GM21529 (cell line): ENCODE data around the gene SLC35E2B.
"Not testable (repeated sequence)": the region's sequence is repeated elsewhere in the genome, so short reads cannot be mapped to it uniquely, and the experiment has no call there.

Experiments
- ATAC-seq: cut with Tn5 transposase; IDR thresholded peaks from one replicate; pipeline ENCODE4 v1.9.1; 2021; ENCODE audit not compliant: unreplicated experiment

Gene SLC35E2B

DNA sequence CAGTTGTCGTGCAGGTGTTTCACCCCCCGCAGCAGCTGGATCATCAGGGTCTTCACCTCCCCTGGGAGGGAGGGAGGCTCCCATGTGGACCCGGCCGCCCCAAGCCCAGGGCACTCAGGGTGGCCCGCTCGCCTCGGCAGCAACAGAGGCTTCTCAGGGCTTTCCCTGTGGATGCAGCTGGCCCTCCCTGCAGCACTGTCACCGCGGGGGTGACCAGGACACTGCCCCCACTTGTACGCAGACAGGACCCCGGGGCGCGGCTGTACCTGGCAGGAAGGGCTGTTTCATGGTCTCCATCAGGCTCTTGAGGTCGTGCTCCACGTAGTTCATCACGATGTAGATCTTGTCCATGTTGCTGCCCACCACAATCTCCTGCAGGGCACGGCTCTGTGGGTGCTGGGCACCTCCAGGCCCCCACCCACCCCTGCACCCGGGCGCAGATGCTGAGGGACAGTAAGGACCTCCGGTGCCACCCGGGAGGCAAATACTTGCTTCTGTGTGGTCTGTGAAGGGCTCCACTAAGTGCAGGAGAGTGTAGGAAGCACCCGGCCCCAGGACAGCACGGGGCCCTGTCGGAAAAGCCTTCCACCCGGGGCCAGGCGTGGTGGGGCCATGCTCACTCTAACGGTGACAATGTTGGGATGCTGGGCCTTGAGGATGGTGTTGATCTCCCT, 11.8 kb upstream of the SLC35E2B start:
- not testable (repeated sequence) for ATAC-seq

DNA sequence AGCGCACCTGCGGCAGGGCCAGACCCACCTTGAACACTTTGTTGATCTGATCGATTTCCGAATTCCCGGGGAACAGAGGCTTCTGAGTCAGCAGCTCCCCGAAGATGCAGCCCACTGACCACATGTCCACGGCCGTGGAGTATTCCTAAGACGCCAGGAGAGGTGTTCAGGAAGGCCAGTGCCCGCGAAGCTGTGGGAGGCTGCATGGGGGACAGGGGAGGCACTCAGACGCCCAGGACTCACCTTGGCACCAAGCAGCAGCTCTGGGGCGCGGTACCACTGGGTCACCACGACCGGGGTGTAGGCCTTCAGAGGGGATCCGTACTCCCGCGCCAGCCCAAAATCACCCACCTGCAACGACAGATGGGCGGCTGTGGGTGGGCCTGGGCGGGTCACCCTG, 11.2 kb upstream of the SLC35E2B start:
- no peak for ATAC-seq

DNA sequence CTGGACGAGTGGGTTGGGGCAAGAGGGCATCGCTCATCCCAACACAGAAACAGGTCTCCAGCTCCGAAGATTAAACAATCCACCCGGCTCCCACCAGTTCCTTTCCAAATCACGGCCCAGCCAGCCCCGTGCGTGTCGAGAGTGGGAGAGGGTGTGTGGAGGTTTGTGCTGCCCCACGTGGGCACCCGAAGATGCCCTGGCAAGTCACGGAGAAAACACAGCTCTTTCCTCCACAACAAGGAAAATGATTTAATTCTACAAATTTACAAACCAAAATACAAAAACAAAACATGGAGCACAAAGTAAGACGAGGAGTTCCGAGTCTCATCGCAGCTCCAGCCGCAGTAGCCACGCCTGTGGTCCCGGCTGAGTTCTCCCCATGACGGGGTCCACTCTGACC, 9.9 kb upstream of the SLC35E2B start:
- not testable (repeated sequence) for ATAC-seq

DNA sequence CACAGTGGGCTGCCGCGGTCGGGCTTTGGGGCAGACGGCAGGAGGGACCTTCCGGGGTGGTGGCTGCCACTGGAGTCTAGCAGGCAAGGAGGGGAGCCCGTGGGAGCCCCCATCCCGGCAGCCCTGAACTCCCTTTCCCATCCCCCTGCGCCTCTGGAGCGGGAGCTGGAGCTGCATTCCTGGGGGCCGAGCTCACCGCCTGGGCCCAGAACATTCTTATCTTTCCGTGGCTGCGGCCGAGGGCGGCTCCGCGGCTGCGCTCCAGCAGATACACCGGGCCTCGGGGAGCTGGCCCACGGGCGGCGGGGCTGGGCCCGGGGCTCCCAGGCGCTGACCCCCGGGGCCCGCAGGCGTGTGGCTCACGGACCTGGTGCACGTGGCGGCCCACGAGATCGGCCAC, 8.0 kb upstream of the SLC35E2B start:
- not testable (repeated sequence) for ATAC-seq

DNA sequence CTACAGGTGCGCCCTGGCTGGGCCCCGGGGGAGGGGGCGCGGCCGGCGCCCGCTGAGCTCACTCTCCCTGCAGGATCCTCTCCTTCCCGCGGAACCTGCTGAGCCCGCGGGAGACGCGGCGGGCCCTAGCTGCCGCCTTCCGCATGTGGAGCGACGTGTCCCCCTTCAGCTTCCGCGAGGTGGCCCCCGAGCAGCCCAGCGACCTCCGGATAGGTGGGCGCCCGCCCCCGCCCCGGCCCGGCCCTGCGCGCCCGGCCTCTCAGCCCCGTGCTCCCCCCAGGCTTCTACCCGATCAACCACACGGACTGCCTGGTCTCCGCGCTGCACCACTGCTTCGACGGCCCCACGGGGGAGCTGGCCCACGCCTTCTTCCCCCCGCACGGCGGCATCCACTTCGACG, 7.5 kb upstream of the SLC35E2B start:
- ATAC-seq: not testable (repeated sequence)

DNA sequence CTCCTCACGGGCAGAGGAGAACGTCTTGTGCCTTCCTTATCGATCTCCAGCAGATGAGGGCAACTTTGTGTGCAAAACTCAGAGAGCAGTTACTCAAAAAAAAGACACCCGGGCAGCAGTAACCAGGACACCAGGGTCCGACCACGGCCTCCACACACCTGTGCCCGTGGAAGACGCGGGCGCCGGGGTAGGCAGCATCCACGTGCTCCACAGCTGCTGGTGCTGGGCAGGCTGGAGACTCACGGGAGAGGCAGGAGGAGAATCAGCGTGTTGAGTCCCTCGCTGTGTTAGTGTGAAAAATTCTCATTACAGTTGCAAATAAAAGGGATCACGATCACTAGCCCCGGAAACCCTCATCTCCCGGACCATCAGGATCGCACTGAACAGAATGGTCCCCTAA, 6.5 kb upstream of the SLC35E2B start:
- not testable (repeated sequence) for ATAC-seq

DNA sequence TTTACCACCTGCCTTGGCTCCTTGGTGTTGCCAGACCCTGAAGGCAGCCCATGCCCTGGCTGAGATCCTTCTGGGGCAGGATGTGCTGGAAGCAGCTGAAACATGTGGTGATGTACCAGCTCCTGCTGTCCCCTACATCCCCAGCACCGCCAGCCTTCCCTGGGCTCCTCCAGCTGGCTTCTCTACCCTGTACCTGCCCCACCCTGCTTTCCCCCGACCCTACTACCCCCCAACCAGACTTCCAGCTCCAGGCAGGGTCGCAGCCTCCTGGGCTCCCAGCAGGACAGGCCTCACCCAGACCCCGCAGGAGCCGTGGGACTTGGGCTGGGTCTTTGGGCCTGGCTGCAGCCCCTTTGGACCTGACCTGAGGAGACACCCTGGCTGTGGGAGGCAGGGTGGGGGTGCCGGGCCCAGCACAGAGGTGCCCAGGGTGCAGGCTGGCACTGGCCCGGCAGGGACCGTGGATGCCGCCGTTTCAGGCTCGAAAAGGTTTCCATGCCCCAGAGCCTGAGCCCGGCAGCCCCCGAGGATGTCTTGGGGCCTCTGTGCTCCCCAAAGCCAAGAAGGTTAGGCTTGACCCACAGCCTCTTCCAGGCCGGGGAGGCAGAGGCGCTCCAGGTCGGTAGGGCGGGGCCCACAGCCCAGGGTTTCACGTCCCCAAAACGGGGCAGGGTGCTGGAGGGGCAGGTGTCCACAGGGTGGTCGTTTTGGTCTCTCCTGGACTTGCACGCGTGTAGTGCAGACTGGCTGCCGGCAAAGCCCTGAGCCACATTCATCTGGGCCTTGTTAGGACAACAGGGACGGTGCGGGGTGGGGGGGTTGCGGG, 5.0 kb upstream of the SLC35E2B start:
- not testable (repeated sequence) for ATAC-seq

DNA sequence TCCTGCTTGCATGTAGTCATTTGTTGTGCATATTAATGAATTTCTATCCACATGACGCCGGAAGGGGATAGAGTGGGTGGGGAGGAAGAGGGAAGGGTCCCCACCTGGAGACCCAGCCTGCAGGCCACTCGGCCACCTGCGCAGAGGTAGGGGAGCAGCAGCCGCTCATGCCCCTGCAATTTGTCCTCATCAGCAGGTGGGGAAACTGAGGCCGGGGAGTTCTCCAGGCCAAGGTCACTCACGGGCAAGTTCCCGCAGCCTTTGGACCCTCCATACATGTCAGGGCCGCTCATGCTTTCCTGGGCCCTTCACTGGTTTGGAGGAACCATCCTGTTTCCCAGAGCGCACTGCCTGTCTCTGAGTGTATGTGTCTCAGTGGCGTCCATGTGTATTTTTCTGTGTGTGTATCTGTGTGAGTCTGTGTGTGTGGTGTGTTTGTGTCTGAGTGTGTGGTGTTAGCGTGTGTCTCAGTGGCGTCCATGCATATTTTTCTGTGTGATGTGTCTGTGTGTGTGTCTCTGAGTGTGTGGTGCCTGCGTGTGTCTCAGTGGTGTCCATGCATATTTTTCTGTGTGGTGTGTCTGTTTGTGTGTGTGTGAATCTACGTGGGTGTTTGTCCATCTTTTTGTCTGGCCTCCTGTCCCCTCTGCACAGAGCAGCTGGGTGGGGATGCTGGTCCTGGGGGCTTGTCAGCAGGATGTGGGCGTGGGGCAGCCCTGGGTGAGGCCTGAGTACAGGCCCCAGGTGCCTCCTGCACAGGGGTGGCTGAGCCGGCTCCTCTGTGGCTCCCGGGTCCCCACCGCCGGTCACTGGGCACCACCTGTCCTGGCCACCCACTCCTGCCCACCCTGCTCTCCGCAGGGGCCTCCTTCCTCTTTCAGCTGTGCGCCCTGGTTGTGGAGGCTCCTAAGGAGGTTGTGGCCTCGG, 4.1 kb upstream of the SLC35E2B start:
- ATAC-seq: not testable (repeated sequence)

DNA sequence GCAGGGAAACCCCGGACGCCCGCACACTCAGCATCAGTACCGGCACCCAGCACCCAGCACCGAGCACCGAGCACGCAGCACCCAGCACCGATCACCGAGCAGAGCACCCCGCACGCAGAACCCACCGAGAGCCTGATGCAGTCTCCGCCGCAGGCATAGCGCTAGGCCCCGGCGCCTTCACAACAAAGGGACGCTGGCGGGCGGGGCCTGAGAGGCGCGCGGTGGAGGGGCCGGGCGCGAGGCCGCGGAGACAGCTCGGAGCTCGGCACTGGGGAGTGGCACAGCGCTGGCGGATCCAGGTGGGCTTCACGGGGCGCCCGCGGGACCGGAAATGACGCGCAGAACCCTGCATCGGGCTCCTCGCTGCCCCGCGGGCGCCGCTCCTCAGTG, 276 bp downstream of the SLC35E2B start:
- peak; percentile 40 for ATAC-seq

DNA sequence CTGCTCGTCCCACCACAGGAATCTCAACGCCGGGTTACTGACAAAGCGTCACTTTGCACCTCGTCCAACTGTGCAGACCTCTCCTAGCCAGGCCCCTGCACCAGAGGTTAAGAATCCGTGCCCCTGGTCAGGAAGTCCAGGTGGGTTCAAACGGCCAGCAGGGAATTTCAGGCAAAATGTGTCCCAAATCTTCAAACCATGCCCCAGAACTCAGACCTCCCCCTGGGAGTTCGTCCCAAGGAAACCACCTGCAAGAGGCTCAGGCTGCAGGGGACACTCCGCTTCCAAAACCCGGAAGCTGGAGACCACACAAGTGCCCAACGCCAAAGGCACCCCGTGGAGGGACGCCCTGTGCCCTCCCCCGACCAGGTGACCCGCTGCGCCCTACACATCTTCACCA, 1.2 kb downstream of the SLC35E2B start:
- not testable (repeated sequence) for ATAC-seq

DNA sequence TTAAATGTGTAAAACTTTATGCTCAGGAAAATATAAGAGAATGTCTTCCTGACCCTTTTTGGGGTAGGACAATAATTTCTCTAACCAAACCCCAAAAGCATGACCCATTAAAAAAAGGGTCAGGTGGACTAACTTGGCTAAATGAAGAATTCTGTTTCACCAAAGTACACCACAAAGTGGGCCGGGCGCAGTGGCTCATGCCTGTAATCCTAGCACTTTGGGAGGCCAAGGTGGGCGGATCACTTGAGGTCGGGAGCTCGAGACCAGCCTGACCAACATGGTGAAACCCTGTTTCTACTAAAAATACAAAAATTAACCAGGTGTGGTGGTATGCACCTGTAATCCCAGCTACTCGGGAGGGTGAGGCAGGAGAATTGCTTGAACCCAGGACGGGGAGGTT, 3.1 kb downstream of the SLC35E2B start:
- not testable (repeated sequence) for ATAC-seq

DNA sequence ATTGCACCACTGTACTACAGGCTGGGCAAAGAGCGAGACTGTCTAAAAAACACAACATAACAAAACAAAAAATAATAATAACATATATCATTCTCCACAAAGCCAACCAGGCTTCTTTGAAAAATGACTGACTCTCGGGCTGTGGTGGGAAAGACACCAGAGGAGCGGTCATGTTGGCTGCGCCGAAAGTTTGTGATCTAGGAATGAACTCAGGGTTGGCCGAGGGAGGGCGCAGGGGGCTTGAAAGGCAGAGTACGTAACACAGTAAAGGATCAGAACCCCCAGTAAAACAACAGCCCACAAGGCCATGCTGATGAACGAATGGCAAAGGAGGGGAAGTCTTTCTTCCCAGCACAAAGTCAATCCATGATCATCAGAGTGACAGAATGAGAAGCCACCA, 4.7 kb downstream of the SLC35E2B start:
- no peak for ATAC-seq

DNA sequence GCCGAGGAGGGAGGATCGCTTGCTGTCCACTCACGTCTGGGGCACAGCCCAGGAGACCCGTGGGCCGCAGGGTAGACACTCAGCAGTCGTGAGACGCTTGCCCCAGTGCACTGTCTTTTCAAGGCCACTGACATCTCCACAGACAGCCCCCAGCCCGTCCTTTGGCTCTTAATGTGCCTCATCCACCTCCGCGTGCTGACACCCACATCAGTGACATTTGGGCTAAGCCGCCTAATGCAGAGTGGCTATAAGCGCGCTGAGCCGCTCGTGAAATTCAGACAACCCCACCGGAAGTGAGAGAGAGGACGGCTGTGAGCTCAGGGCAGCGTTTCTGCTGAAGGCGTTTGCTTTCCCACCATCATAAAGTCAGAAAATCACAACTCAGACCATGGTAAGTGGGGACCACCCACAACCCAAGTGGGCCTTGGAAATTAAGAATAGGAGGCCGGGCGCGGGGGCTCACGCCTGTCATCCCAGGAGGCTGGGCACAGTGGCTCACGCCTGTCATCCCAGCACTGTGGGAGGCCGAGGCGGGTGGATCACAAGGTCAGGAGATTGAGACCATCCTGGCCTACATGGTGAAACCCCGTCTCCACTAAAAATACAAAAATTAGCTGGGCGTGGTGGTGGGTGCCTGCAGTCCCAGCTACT, 8.4 kb downstream of the SLC35E2B start:
- no peak for ATAC-seq

DNA sequence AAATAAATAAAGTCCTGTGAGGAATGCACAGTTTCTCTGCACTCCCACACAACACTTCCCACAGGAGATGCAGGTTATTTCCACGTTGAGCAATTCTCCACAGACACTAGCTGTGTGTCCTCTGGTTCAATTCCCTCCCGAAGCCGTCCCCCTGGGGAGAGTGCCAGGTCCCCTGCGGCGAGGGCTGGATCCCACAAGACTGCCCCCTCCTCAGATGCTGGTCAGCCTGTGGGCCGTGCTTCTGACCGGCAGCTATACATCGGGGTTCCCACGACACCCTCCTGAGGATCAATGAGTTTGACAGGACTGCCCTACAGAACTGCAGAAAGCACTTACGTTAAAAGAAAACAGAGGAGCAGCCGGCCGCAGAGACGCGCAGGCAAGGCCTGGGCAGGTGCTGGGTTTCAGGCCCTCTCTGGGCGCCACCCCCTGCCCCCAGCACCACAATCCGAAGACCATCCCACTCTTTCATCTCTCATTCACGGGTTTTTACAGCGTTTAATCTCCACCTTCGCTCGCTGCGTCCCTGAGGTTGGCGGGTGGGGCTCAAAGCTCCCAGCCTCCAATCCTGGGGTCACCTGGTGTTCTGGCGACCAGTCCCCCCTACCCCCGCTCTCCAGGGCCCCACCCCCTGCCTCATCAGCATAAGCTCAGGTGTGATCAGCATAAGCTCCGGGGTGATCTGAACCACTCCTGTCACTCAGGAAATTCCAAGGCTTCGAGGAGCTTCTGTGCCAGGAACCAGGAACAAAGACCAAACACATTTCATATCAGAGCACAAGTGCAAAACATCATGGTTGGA, 9.3 kb downstream of the SLC35E2B start:
- no peak for ATAC-seq

DNA sequence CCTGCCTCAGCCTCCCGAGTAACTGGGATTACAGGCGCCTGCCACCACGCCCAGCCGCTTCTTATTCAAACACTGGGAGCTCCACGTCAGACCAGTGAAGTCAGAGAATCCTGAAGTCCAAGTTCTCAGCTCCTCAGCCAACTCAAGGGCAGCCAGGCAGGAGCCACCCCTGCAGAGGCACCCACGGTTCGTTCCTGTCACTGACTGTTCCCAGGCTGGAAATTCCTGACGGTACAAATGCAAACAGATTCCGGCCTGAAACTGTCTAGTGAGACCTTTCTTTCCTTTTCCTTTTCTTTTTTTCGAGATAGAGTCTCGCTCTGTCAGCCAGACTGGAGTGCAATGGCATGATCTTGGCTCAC, 11.7 kb downstream of the SLC35E2B start:
- no peak for ATAC-seq

DNA sequence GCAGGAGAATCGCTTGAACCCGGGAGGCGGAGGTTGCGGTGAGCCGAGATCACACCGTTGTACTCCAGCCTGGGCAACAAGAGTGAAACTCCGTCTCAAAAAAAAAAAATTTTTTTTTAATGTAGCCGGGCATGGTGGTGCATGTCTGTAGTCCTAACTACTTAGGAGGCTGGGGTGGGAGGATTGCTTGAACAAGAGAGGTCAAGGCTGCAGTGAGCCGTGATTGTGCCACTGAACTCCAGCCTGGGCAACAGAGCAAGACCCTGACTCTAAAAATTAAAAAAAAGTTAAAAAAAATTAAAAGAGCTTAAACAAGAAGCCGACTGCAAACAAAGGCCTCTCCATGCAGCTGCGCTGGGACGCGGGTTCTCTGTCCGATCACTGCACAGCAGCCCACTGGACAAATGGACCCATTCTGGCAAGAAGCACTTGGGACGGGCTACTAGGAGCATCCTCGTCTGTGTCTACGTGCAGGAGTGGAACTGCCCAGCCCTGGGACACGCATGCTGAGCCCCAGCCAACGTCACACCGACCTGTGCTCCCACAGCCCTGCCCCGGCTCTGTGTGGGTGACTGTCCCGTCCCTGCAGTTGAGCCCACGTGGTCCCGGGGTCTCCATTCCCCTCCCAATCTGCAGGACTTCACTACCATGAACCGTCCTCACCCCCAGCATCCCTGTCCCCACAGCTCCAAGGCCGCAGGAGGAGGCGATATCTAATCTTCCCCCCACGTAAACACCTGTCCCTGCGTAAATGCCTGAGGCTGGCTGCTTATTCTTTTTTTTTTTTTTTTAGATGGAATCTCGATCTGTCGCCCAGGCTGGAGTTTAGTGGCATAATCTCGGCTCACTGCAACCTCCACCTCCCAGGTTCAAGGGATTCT, 12.3 kb downstream of the SLC35E2B start:
- ATAC-seq: no peak

DNA sequence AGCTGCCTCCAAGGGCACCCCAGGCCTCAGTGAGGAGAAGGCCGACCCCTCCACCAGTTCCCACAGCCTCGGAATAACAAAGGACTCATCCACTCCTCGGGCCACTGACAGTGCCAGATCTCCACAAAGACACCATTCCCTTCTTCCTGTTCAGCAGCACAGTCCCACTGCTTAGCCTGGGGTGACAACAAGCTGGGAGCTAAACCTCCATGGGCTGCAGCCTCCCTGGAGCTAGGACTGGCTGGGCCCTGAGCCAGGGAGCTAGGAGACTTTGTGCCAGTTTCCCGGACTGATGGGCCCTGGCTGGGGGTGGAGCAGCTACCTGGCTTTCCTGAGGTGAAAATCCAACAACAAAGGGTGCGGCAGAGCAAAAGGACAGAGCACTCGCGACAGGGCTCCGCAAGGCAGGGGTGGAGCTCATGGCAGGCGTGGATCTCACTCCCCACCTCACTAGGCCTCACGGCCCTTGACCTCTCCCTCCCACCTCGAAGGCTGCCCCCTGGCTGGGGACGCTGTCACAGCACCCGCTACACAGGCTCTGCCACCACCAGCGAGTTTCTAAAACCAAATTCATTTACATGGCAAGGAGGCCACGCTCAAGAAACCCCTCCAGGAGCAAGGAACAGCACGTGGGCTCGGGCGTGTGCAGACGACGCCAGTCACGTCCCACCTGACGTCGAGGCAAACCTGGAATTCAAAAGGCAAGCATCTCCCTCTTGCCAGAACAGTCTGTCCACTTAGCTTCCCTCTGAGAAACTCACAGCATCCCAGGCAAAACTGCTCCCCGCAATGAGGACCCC, 13.8 kb downstream of the SLC35E2B start:
- no peak for ATAC-seq
